T-helper 2 cell (primary cell): Measurements from ENCODE around the gene PRAC1.

ENCODE experiments used
- DNase-seq, 5 experiments: peaks; one replicate each; pipeline versions ENCODE4 v3.0.0 to v3.0.0-alpha.2; 2012 to 2022

Gene PRAC1

GRCh38 chr17:48692049-48692448, 30.3 kb downstream of the PRAC1 start:
- DNase-seq, result no peak

GRCh38 chr17:48690655-48691054, 31.7 kb downstream of the PRAC1 start:
- no peak for DNase-seq

- no peak for DNase-seq
Measured at GRCh38 chr17:48681609-48682008, 40.7 kb downstream of the PRAC1 start.

- no peak for DNase-seq
Measured at GRCh38 chr17:48679385-48680096, 42.8 kb downstream of the PRAC1 start.

- DNase-seq, result peak; percentile 38 to 57 (median 53)
Measured at GRCh38 chr17:48678141-48678971, 44.0 kb downstream of the PRAC1 start.

- DNase-seq, result no peak
Measured at GRCh38 chr17:48676963-48677558, 45.3 kb downstream of the PRAC1 start.

GRCh38 chr17:48672340-48672739, 50.0 kb downstream of the PRAC1 start:
- DNase-seq, result no peak
